NOMO-1 (cell line): ENCODE data around the gene BDNF.

Source experiments
- DNase-seq, 2 experiments: peaks; one replicate each; lab custom pipeline; 2025; ENCODE audit not compliant: unreplicated experiment in 2 of 2; lab: John Stamatoyannopoulos, UW

The BDNF gene

DNA sequence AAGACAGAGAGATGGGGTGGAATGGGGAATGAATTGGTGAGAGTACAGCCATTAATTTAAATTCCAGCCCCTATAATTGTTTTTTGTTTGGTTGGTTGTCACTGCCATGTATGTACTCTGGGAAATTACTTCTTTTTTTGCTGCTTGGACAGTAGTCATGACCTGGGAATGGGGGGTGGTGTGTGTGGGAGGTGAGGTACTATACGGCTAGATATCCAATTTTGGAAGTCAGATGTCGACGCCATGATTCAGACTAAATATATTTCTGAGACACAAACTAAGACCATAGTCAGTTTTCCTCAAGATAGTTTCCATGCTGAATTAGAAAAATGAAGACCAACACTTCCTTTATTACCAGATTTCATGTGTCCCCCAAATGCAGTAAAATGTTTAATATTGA is 7.4 kb upstream of the BDNF start:
- DNase-seq: no peak

DNA sequence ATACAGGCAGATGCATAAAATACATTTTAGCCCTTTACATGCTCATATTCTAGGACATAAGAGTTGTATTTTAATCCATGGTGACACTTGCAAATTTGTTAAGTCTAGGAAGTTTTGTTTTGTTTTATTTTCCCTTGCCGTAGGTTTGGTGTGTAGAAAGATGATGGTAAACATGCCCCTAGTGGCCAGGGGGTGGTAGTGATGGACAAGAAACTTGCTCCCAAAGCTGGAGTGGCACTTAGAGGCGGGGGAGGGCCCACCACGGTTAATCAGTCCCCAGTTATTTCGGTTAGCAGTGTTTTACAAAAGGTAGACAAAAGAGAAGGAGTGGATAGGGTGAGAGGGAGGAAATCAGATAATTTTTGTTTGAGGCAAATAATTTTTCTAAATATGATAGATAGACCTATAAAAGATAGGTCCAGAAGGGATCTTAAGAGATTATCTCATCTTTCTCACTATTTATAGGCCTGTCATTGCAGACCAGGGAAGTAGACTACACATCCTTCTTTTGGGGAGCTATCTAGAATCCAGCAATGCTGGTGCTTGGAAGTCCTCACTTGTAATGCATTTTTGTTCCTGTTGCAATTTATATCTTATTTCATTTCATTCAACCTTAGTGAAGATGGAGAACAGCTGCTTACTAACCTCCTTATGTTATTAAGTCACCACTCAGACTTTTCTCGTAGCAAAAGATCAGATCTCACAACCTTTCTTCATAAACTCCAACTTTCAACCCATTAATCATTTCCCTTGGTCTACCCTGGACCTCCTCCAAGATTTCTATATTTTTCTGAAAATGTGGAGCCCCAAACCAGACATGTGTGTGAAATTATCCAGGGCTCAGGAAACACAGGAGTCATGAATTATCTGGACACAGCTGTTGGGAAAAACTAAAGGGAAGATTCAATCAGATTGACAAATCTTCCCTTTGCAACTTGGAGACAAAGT is 5.9 kb upstream of the BDNF start:
- no peak for DNase-seq

DNA sequence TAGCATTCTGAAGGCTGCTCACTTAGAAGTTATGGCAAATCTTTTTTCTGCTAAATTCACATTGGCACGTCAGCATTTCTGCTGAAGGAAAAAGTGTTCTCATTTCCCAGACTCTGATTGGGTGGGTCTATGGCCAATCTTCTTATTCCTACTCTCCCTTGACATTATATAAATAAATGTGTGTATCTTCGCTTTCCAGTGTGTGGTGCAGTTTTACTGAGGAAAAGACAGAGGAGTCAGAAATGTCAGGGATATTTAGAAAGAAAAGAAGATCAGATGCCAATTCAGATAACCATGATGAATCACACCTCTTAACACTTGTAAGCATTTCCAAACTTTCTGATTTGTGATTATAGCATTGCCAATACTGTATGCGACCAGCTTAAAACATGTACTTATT is 3.2 kb upstream of the BDNF start:
- no peak for DNase-seq

DNA sequence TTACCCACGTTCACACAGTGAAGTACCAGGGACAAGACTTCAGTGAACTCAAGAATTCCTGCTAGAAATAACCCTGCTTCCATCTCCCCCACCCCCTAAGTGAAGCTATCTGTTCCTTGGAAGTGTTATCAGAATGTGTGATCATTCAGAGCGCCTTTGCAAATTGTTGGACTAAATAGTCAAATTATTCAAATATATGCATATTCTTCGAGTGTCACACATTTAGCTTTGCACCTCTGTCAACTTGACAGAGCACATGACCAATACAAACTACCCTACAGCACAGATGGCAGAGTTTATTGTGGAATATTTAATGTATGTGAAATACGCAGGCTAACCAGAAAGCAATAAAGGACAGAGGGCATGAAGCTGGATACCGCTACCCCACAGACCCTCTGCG is 2.6 kb upstream of the BDNF start:
- DNase-seq: no peak

DNA sequence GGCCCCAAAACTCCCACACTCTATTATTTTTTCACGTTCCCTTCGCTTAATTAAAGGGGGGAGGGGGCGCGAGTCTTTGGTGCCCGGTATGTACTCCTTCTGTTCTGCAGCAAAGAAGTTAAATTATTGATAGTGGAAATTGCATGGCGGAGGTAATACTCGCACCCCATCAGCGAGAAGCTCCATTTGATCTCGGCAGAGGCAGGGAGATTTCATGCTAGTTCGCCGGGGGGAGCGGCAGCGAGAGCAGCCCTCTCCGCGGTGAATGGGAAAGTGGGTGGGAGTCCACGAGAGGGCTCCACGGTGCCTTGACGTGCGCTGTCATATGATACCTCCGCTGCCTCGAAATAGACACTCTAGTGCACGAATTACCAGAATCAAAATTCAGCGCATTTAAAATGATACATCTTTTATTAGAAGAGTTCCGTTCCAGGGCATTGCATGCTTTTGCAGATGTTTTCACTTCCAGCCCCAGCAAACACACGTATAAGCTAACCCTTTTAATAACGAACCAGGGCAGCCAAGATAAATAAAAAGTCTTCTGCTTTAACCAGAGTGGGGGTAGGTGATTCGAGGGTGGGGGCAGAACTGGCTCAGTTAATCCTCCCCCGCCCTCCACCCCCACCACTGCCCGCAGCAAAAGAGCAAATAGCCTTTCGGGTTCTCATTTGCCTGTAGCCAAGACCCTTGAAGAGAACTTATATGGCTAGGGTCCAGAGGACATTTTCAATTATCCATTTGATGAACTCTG is 1.3 kb upstream of the BDNF start:
- DNase-seq: peak in 1 of 2 experiments; percentile 41

DNA sequence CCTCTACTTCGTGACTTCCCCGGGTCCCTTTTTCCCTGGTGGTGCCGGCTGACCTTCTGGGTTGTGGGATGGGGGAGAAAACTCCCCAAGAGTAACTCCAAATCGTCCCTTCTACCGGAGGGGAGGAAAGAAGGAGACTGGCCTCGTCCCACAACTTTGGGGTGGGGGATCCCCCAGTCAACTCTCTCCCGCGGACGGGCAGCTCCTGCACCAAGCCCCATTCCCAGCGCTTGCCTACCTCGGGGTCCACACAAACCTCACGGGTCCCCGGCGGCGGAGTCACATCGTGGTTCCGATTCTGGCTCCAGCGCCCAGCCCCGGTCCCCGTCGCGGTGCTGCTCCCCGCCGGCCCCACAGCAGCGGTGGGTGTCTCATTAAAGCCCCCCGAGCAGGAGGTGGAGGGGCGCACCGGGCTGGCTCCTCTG is 317 bp downstream of the BDNF start:
- DNase-seq: no peak

DNA sequence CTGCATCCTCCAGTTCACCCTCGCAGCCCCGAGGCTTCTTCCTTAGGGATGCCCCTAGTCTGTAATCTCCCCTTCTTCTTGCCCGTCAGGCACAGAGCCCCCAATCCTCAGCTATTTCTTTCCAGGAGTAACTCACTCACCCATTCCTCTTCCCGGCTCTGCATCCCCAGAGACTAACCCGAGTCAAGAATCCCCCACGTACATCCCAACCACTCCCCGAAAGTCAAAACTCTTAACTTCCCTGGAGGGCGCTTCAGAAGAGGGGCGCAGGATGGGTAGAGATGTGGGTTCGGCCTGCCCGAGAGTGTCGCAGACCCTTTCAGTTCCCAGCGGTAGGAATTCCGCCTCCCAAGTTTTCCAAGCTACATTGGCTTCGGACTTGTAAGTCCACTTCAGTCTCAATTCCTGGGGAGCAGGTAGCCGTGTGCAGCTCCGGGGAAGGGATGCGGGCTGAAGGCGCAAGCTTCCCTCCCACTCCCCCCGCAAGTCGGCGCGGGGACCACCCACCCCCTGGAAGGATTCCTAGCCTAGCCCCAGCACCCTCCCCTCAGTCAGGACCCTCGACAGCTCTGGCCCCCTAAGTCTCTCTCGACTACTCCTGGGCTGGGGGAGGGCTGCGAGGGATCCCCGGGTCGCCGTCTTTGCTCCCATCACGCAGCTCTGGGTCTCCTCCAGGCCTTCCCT is 871 bp downstream of the BDNF start:
- no peak for DNase-seq

DNA sequence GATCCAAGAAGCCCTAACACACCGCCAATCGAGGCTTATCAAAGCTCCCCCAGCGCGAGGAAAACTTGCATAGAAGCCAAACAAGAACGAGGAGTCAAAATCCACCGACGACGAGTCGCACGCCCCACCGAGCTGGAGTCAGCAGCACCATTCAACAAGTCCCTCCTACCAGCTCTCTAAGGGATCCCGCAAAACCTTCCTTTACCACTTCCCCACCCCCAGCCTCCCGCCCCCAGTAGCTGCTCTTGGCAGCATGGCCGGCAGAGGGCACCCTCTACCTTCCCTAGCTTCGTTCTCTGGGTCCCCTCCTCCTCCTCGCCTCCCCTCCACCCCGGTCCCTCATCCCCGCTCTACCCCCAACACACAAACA is 1.4 kb downstream of the BDNF start:
- DNase-seq: peak; percentile 31 to 47

DNA sequence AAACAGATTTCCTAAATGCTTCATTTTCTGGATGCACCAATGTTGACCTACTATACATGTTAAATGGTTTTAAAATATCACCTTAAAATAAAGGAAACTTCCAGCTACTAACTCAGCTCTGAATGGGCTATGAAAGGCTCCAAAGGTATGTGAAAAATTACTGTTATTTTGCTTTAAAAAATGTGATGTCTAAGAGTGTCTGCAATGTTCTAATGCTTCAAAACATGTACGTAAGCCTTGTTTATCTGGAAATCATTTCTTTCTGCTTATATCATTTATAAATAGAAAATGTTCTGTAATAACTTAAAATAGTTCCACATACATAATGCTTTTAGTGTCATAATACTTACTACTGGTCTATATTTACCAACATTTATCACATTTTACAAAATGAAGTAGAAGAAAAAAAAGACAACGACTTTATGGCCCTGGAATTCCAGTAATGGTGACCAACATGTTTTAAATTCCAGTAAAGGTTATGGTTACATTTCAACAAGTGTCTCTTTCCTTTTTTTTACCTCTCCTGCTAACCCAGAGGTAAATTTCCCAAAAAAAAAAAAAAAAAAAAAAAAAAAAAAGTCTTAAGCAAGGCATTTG is 2.5 kb downstream of the BDNF start:
- DNase-seq: no peak

DNA sequence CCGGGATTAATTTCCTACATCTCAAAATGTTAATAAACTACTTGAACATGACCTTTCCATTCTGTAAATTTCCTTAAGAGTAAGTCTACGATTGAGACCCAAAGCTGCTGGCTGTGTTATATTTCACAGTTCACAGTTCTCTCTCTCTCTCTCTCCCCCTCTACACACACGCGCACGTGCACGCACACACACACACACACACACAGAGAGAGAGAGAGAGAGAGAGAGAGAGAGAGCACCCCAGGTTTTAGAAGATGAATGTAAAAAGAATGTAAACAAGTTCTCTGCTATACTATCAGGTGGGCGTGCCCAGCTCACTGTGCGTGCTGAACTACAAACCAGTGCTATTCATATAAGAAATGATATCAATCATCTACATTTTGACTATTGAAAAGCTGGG is 3.3 kb downstream of the BDNF start:
- DNase-seq: no peak

DNA sequence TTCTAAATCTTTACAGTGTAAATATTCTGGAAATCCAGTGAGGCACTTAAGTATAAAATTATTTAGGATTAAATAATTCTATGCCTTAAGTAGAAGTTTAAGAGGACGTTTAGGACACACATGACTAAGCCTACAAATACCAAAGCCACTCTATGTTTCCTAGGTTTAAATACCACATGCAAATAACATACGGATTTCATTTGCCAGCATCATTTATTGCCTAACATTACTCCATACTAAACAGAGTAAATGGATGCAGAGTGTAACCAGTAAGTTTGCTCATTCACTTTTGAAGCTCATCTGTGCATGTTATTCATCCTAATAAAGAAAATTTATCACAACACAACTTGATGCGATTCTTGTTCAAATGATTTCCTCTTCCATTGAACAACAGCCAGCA is 4.1 kb downstream of the BDNF start:
- no peak for DNase-seq

DNA sequence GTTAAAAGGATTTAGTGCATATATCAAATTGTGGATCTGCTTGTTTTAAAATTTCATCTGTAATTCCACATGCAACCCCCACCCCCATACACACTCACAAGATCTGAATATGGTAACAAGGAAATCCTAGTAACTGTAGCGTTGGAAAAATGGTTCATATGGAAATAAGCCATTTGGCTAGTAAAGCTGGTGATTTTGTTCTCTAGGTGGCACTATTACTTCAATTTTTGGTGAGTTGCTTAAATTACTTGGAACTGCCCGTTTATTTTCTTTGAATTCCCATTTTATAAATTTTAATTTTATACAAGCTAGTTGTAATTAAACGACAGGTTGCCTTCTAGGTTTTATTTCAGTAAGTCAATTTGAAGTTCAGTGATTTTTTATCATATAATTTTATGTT is 5.3 kb downstream of the BDNF start:
- peak; percentile 8 to 17 for DNase-seq

DNA sequence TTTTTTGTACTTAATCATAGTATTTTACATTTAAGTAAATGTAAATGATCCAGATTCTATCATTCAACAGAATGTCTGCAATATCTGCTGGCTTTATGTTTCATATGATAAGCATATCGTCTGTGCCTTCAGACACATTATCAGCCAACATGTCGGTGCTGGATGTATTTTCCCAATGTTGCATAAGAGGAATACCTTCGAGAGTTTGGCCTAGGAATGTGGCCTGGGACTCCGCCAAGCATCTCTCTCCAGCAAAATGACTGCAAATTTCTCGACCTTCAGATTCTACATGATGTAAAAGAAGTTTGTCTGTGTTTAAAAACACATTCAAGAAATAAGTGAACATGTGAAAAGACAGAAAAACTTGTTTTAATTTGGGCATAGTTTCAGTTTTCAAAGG is 6.9 kb downstream of the BDNF start:
- no peak for DNase-seq

DNA sequence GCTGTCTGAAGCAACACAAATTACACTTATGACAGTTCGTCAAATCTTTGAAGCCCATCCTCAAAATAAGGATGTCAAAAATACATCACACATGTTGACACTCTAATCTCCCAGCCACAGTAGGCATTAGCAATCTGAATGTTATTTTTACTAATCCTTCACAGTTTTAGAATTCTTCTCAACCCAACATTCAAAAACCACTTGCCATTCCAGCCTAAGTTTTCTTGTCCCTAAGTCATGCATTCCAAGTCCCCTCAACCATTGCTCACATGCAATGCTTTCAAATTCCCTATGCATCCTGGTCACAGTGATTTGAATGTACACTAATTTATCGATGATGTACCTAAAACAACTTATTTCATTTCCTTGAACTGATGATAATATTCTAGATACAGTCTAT is 7.5 kb downstream of the BDNF start:
- DNase-seq: no peak

DNA sequence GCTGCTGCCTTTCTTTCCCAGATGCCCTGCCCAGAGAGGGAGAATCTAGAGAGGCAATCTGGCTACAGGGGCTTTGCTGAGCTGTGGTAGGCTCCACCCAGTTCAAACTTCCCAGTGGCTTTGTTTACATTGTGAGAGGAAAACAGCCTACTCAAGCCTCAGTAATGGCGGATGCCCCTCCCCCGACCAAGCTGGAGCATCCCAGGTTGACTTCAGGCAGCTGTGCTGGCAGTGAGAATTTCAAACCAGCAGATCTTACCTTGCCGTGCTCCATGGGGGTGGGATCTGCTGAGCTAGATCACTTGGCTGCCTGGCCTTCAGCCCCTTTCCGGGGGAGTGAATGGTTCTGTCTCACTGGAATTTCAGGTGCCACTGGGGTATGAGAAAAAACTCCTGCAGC is 12.2 kb downstream of the BDNF start:
- DNase-seq: no peak

DNA sequence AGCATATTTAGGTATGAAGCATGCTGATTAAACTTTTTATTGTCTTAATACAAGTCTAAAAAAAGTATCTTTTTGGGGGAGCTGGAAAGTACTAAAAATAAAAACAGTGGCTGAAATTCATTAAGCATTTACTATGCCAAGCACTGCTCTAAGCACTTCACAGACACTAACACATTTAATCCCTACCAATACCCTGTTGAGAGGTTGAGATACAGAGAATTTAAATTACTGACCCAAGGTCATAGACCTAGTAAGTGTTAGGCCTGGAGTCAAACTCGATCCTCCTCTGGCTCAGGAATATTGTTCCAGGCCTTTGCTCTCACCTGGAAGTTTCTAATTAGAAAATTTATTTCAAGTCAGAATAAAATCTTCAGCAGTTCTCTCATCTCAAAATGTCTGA is 18.6 kb downstream of the BDNF start:
- no peak for DNase-seq

DNA sequence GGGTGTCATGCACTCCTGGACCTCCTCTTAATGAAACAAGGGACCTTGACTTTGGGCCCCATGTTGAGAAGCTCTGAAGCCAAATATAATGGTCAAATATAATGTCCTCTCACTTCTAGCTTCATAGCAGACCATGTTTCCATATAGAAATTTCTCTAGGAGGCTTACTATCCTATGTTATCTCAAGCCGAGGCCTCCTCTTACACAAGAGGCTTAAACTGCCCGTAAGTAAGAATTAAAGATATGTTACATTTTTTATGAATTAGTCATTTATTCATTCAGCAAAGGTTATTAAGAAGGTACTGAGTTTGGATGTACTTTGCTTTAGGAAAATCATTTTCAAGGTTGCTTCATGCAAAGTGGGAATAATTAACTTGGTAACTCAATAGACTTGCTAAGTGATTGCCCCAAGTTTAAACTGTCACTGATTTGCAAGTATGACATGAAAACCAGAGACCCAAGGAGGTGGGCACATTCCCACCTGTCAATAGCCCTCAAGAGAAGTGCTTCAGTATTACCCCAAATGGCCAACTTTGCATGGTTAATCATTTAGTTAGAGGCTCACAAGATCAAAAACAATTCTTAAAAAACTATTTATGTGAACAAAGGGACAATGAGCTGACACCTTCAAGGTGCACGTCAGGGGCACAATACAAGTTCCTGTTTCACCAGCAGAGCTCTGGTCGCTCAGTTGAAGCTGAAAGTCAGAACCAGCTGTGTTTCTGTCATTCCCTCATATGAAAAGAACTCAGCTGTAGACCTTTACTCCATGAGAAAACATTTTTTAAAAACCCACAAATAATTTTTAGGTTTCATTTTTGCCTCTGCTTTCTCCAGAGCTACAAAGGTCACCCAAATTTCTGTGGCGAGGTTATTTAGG is 20.9 kb downstream of the BDNF start:
- no peak for DNase-seq

DNA sequence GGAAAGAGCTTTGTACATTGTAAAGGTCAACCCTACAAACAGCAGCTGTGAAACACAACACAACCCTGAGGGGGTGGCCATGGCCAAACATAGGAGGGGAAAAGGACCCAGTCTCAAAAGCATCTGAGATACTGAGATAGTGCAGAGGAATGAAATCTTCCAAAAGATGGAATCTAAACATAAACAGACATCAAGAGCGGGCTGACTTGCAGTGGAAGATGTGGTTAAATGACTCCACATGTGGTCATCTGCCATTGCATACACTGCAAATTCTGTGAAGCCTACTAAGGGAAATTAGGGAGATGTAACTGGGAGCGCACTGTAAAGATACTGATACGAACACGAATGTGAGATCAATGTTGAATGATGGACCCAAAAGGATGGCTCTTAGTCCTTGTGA is 22.0 kb downstream of the BDNF start:
- no peak for DNase-seq

DNA sequence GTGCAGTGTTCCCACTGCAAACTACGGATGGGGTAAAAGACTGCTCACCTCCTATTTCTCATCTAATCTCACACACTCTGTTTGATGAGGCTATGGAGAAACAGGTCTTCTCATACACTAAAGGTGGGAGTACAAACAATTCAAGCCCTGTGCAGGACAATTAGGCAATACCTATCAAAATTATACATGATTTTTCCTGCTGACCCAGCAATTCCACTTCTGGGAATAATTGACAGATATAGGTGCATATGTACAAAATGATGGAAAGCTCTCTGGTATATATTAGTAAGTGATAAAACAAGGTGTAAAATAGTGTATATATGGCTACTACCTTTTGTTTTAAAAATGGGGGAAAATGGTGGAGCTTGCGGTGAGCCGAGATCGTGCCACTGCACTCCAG is 23.1 kb downstream of the BDNF start:
- no peak for DNase-seq

DNA sequence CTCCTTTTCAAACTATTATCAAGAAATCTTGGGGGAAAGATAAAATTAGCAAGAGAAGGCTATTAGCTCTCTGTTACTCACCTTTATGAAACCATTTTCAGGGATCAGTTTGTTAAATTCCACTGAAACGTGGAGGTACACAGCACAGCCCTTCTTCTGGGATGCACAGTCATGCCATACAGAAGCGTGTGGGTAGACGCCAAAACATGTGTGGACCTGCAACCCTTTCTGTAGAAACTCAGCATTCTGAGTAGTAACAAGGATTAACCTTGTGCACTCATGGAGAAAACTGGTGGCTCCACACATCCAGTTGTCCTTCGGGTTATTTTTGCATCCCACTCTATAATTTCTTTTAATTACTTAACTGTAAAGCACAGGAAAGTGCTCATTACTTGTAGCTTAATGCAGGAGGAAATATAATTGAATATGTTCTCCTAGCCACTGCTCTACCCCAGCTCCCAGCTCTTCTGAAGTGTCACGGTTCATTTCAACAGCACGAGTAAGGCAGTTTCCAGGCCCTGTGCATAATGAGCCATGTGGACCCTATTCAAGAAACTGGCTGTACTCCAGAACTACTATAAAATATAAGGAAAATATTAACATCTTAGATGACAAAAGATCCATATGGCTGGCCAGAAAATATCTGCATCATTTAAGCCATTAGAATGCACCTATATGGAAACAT is 26.1 kb downstream of the BDNF start:
- DNase-seq: no peak
